ENCODE measurements around the gene ACSL5.
"Not testable (repeated sequence)": the region's sequence is repeated elsewhere in the genome, so short reads cannot be mapped to it uniquely, and the experiment has no call there.

Gene ACSL5

GRCh38 chr10:112385201-112385600 is 11.3 kb downstream of the ACSL5 start:
- DNase-seq (ENCODE audit: low read depth): no peak
- no peak overlapping the region for H3K4me3 ChIP-seq (ENCODE audit: low read depth, low read length)
- no peak for TF ChIP-seq CTCF (IDR thresholded peaks at IDR 0.05; ENCODE audit: low read depth, low read length, missing control alignments)

DNA sequence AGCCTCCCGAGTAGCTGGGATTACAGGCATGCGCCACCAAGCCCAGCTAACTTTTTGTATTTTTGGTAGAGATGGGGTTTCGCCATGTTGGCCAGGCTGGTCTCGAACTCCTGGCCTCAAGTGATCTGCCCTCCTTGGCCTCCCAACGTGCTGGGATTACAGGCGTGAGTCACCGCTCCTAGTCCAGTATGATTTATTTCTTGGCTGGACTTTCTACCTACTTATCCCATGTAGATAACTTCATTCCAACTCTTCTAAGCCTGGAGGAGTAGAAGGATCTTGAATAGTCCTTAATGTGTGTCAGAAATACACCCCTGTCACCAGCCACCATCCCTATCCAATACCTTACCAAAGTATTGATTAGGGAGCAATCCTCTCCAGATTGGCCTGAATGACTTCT is 14.1 kb downstream of the ACSL5 start:
- not testable (repeated sequence) for DNase-seq (ENCODE audit: low read depth); H3K4me3 ChIP-seq (ENCODE audit: low read depth, low read length)

- DNase-seq (ENCODE audit: low read depth): no peak
- TF ChIP-seq CTCF (IDR thresholded peaks at IDR 0.05; ENCODE audit: low read depth, low read length, missing control alignments): no peak
- H3K4me3 ChIP-seq (ENCODE audit: low read depth, low read length): no peak overlapping the region
Measured at GRCh38 chr10:112388548-112388947, 14.6 kb downstream of the ACSL5 start.

GRCh38 chr10:112389271-112389822 is 15.4 kb downstream of the ACSL5 start:
- no peak for DNase-seq (ENCODE audit: low read depth)
- H3K4me3 ChIP-seq (ENCODE audit: low read depth, low read length): no peak overlapping the region
- TF ChIP-seq CTCF (IDR thresholded peaks at IDR 0.05; ENCODE audit: low read depth, low read length, missing control alignments): no peak

GRCh38 chr10:112390125-112390703 is 16.3 kb downstream of the ACSL5 start:
- no peak for DNase-seq (ENCODE audit: low read depth)
- no peak overlapping the region for H3K4me3 ChIP-seq (ENCODE audit: low read depth, low read length)
- no peak for TF ChIP-seq CTCF (IDR thresholded peaks at IDR 0.05; ENCODE audit: low read depth, low read length, missing control alignments)

GRCh38 chr10:112393341-112393740 is 19.4 kb downstream of the ACSL5 start:
- H3K4me3 ChIP-seq (ENCODE audit: low read depth, low read length): no peak overlapping the region
- DNase-seq (ENCODE audit: low read depth): no peak
- TF ChIP-seq CTCF (IDR thresholded peaks at IDR 0.05; ENCODE audit: low read depth, low read length, missing control alignments): no peak

DNA sequence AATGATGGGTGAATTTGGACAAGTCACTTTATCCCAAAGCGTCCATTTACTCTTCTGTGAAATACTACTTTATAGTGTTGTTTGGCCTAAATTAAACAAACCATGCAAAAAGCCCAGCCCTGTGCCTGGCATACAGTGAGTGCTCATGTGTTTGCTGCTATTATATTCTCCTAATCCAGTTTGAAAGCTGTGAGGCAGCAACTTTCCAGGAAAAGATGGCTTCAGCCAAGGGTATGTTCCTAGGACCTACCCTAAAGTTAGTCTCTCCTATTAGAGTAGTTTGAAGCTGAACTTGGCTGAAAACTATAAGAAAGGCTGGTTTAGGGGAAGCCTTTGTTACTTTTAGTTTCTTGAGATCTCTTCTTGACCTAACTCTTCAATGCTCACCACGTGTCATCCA is 19.9 kb downstream of the ACSL5 start:
- no peak for DNase-seq (ENCODE audit: low read depth)
- TF ChIP-seq CTCF (IDR thresholded peaks at IDR 0.05; ENCODE audit: low read depth, low read length, missing control alignments): no peak

More for the DNA sequence above, 19.9 kb downstream of the ACSL5 start:
- no peak overlapping the region for H3K4me3 ChIP-seq (ENCODE audit: low read depth, low read length)
